Measurements from ENCODE around the gene PLA2G4A. TPM values are rescaled to one million over a fixed set of nuclear protein-coding genes. Genes with fewer than 3 reads are reported as not detected.

PLA2G4A gene
- total RNA-seq: not detected in 2 replicates

GRCh38 chr1:186828611-186829454 lies at the start of gene PLA2G4A:
Gene PLA2G4A, plus strand, starts transcription at chr1:186828949. Its CDS starts 25,406 bp downstream, at chr1:186854355.
- Mint-ChIP-seq H3K4me1 (peaks cover 11% of the 10 kb centered on the region), H3K4me3 (peak within 1 kb of the TSS; percentile 78), H3K27ac (no peak within 1 kb of the TSS), H3K9me3 (no peaks in the 10 kb centered on the region), H3K27me3 (peaks cover 4% of the 10 kb centered on the region), H3K36me3 (ENCODE audit: low read depth) (no peaks in the 10 kb centered on the region)
- no peak for TF ChIP-seq CTCF (IDR thresholded peaks at IDR 0.05)
- intact Hi-C loops (cut with micrococcal nuclease): no loop called here
- CTCF ChIA-PET: no interaction called here
- no peak for DNase-seq
- ATAC-seq (ENCODE audit: low read depth): peak; percentile 42
- POLR2A ChIA-PET: no interaction called here

GRCh38 chr1:186780076-186780475 lies 48.7 kb upstream of the PLA2G4A start:
- intact Hi-C loops (cut with micrococcal nuclease): no loop called here
- H3K36me3 Mint-ChIP-seq (ENCODE audit: low read depth): no peaks in the 10 kb centered on the region

GRCh38 chr1:186781730-186782129 lies 47.0 kb upstream of the PLA2G4A start:
- Mint-ChIP-seq H3K27ac (no peak overlapping the region), H3K36me3 (ENCODE audit: low read depth) (no peaks in the 10 kb centered on the region), H3K27me3 (no peaks in the 10 kb centered on the region), H3K4me1 (no peaks in the 10 kb centered on the region), H3K4me3 (no peak overlapping the region), H3K9me3 (no peaks in the 10 kb centered on the region)
- no peak for ATAC-seq (ENCODE audit: low read depth)
- DNase-seq: no peak
- POLR2A ChIA-PET: no interaction called here
- CTCF ChIA-PET: no interaction called here
- intact Hi-C loops (cut with micrococcal nuclease): no loop called here
- no peak for TF ChIP-seq CTCF (IDR thresholded peaks at IDR 0.05)

More at GRCh38 chr1:186780076-186780475, 48.7 kb upstream of the PLA2G4A start:
- ATAC-seq (ENCODE audit: low read depth) (no peak), DNase-seq (no peak)
- POLR2A ChIA-PET: no interaction called here
- Mint-ChIP-seq H3K9me3 (no peaks in the 10 kb centered on the region), H3K27ac (no peak overlapping the region), H3K4me1 (no peaks in the 10 kb centered on the region), H3K27me3 (no peaks in the 10 kb centered on the region), H3K4me3 (no peak overlapping the region)
- CTCF ChIA-PET: no interaction called here
- no peak for TF ChIP-seq CTCF (IDR thresholded peaks at IDR 0.05)

- ChIA-PET CTCF (no interaction called here), POLR2A (no interaction called here)
- no peak for TF ChIP-seq CTCF (IDR thresholded peaks at IDR 0.05)
- Mint-ChIP-seq H3K36me3 (ENCODE audit: low read depth) (no peaks in the 10 kb centered on the region), H3K4me1 (no peaks in the 10 kb centered on the region), H3K4me3 (no peak overlapping the region), H3K27ac (no peak overlapping the region), H3K27me3 (no peaks in the 10 kb centered on the region), H3K9me3 (no peaks in the 10 kb centered on the region)
- intact Hi-C loops (cut with micrococcal nuclease): no loop called here
- ATAC-seq (ENCODE audit: low read depth): no peak
- no peak for DNase-seq
Measured at GRCh38 chr1:186782791-186783190, 46.0 kb upstream of the PLA2G4A start.

GRCh38 chr1:186783193-186783592 lies 45.6 kb upstream of the PLA2G4A start:
- Mint-ChIP-seq H3K4me1 (no peaks in the 10 kb centered on the region), H3K4me3 (no peak overlapping the region), H3K9me3 (no peaks in the 10 kb centered on the region), H3K27ac (no peak overlapping the region), H3K36me3 (ENCODE audit: low read depth) (no peaks in the 10 kb centered on the region), H3K27me3 (no peaks in the 10 kb centered on the region)
- ChIA-PET CTCF (no interaction called here), POLR2A (no interaction called here)
- intact Hi-C loops (cut with micrococcal nuclease): no loop called here
- ATAC-seq (ENCODE audit: low read depth) (no peak), DNase-seq (no peak)
- no peak for TF ChIP-seq CTCF (IDR thresholded peaks at IDR 0.05)

Data from activated B cell treated with CpG ODN at 0.5 μM for 24 hours (primary cell).